GM19035 (cell line): ENCODE data around the gene MYO7A.

Experiments
- ATAC-seq: cut with Tn5 transposase; IDR thresholded peaks from one replicate; pipeline ENCODE4 v1.9.1; 2021; ENCODE audit not compliant: unreplicated experiment

MYO7A gene

DNA sequence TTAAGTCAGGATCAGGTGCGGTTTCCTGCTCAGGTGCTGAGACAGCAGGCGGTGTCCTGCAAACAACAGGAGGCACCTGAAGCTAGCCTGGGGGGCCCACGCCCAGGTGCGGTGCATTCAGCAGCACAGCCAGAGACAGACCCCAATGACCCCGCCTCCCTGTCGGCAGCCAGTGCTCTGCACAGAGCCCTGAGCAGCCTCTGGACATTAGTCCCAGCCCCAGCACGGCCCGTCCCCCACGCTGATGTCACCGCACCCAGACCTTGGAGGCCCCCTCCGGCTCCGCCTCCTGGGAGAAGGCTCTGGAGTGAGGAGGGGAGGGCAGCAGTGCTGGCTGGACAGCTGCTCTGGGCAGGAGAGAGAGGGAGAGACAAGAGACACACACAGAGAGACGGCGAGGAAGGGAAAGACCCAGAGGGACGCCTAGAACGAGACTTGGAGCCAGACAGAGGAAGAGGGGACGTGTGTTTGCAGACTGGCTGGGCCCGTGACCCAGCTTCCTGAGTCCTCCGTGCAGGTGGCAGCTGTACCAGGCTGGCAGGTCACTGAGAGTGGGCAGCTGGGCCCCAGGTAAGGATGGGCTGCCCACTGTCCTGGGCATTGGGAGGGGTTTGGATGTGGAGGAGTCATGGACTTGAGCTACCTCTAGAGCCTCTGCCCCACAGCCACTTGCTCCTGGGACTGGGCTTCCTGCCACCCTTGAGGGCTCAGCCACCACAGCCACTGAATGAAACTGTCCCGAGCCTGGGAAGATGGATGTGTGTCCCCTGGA lies at the start of gene MYO7A:
Gene MYO7A, plus strand, starts transcription at position 327 of the 772 bp plus-strand sequence. CDS start 2,389 bp downstream, outside the sequence.
- no peak for ATAC-seq

DNA sequence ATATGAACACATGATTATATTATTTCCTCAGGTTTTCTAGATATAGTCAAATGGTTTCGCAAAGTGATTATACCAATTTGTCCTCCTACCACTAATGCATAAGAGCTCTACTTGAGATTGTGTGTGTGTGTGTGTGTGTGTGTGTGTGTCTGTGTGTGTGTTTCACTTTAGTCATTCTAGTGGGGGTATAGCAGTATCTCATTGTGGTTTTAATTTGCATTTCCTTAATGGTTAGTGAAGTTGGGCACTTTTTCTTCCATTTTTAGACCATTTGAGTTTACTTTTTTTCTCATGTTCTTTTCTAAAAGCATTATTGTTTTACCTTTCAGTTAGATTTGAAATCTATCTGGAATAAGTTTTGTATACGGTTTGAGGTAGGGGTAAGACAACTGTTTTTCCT lies 48.4 kb upstream of the MYO7A start:
- no peak for ATAC-seq

DNA sequence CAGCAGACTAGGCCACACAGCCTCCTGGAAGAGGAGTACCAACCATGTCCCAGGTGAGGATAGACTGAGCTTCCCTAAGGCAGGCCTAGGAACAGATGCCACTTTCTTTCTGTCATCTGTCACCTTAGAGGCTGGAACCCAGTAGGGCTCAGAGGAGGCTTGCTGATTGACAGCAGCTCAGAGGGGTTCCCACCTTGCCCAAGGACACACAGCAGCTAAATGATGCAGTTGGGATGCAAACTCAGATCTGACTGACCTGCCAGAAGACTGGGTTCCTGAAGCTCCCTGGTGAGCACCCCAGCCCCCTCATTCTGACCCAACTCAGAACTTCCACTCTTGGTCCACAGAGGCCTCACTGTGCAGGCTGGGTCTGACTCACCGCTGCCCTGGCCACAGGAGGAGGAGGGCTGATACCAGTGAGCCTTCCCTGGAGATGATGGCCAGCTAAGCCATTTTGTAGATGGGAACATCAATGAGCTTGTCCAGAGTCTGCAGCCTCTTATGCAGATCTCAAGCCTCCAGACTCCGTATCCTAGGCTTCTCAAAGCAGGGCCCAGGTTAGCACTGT lies 47.3 kb upstream of the MYO7A start:
- no peak for ATAC-seq

DNA sequence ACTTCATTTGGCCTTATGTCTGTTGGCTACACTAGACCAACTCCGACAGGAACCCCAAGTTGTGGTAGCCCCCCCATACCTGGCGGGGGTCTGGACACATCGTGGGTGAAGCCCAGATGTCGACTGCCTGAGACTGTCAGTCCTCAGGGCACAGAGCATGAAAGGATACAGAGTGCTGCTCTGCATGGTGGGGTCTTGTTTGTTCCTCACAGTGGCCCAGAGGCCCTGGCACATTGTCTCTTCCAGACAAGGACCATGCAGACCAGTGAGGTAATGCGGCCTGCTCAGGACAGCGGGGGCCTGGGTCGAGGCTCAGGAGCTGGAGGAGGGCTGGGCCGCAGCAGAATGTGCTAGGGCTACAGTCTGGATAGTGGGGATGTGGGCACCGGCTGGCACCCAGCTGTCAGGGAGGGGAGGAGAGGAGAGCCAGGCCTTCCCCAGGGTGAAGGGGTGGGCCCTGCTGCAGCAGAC lies 46.6 kb upstream of the MYO7A start:
- ATAC-seq, result no peak

DNA sequence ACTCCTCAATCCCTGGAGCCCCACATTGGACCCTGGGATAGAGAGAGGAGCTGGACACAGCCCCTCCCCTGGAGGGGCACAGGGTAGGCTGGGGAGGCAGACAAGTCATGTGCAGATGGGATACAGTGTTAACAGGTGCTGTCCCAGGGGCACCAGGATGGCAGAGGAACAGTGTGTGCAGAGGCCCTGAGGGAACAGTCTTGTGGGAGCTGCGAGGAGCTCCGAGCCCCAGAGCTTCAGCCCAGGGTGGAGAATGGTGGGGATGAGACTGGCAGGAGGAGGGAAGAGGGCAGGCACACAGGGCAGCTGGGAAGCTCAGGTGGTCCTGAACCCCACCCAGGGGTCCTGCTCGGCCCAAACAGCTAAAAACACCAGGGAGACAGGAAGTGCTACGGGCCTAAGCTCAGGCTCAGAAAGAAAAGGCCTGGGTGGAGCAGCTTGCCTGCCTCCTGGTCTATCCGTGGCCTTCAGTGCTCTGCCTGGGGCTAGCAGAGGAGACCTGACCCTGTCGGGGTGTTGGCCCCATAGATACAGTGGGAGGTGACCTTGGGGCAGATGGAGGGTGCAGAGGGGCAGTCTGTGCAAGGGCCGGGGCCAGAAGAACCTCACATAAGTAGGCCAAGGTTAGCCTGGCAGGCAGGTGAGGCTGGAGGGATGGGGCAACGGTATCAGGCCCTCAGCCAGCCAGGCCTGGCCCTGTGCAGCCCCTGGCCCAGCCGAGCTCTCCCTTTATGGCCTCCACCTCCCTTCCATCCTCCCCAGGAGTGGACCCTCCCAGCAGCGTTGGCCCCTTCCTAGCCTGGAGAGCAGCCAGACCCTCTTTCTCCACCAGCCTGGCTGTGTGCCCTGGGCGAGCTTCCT lies 45.8 kb upstream of the MYO7A start:
- ATAC-seq, result no peak

DNA sequence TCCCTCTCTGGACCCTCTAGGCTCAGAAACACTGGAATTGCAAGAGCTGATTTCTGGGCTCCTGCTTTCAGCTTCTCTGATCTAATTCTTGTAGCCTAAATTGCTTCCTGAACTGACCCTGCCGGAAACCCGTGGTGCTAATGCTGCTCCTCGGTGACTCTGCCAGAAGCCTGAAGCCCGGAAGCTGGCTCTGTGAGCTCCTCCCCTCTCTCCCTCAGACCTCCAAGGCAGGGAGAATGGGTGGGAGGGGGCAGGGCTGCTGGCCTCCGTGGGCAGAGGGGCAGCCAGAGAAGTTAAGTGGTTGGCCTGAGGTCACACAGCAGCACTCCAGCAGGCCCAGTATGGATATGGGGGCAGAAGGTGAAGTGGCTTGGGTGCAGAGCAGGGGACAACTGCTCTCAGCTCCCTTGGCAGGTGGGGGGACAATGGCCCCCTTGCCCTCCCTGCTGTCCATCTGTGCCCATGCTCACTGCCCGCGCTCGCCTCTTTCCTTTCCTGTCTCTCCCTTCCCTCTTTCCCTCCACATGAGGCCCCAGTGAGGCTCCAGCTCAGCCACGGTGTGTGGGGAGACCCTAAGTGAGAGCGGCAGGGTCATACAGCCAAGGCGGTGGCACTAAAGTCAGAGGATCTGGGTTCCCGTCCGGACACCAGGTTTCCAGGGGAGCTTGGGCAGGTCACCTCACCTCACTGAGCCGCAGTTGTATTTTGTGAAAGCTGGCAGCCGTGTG lies 45.0 kb upstream of the MYO7A start:
- ATAC-seq, result no peak

DNA sequence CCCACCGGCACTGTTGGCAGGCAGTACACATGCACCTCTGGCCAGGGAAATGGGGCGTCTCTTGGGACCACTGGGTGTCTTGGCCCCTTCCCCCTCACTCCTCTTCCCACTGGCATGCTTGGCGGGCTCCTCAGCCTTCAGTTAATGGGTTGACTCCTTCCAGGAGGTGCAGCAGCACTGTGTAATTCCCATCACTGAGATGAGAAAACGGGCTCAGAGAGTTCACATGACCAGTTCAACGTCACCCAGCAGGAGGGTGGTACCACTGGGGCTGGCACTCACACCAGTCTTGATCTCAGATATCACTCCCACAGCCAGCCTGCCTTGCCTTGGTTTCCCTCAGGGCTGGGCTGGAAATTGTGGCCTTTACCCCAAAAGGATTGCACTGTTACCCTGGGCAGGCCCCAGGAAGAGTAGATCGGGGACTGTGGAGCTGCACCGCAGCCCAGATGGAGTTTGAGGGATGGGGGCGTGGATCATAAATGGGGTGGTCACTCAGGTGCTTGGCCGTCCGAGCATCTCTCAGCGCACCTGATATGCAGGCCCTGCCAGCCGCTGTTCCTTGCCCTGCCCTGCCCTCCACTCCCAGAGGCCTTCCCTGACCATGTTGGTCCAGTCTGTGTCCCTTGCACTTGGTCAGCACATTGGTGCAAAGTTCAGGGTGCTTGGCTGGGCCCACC lies 44.3 kb upstream of the MYO7A start:
- ATAC-seq, result no peak

DNA sequence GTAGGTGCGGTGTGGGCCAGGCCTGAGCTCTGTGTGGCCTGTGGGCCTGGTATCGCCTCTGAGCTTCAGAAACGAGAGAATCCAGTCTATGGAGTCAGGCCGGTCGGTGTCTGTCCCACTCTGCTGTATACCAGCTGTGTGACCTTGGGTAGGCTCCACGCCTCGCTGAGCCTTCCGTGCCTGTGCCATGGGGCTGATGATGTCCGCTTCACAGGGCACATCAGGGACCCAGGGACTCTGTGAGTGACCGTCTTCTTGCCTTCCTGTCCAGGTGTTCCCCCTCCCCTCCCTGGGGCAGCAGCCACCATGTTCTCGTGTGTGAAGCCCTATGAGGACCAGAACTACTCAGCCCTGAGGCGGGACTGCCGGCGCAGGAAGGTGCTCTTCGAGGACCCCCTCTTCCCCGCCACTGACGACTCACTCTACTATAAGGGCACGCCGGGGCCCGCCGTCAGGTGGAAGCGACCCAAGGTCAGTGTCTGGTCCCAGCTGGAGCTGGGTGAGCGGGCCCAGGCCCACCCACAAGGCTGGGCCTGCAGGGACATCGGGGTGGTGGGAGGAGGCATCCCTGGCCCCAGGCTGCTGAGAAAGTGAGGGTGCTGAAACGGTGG lies 43.4 kb upstream of the MYO7A start:
- ATAC-seq, result no peak

DNA sequence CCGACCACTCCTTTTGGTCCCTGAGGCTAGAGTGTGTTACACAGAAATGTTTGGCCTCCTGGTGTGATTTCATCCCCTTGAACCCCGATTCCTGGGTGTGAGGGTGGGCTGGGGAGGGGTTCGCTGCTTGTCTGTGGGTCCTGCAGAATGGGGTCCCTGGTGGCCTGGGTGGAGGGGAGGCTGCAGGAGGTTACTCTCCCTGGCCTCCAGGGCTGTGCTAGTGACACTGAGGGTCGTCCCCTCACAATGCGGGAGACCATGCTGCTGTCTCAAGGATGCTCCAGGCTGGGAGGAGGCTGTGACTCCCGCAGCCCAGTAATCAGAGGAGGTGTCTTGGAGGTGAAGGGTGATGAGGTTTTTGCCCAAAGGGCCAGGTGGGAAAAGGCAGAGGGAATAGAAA lies 42.4 kb upstream of the MYO7A start:
- ATAC-seq, result no peak

DNA sequence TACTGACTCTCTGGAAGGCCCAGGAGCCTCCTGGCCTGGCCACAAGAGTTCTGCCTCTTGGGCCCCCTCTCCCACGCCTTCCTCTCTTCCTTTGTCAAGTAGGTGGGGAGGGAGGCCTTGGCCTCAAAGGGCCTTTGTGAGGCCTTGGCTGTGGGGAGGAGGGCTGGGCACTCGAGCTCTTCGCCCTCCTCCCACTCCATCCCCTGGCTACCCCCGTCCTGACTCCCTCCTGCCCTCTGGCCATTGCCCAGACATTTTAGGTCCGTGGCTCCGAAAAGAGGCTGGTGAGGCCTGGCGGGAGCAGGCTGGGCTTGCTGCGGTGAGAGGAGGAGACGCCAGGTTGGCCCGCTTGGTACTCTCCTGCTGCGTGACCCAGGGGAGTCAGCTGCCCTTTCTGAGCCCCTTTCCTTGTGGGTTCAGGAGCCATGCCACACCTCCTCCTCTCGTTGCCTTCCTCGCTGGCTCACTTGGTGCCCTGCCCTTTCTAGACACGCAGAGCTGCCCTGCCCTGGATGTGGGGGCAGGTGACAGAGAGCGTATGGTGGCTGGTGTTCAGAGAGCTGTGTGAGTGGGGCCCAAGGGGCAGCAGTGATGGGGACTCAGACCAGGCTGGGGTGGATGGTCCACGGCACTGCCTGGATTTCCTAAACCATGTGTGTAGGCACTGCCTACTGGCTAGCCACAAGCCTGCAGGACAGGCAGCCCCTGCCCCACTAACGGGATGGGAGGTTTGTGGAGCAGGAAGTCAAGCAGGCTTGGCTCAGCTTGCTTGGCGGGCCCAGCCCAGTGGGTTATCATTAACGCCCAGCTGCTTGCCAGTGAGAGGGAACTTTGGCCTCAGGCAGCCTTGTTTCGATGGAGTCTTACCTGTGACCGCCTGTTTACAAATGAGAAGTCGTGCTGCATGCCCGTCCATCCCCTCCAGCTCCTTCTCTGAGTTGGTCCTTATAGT lies 41.2 kb upstream of the MYO7A start:
- no peak for ATAC-seq

DNA sequence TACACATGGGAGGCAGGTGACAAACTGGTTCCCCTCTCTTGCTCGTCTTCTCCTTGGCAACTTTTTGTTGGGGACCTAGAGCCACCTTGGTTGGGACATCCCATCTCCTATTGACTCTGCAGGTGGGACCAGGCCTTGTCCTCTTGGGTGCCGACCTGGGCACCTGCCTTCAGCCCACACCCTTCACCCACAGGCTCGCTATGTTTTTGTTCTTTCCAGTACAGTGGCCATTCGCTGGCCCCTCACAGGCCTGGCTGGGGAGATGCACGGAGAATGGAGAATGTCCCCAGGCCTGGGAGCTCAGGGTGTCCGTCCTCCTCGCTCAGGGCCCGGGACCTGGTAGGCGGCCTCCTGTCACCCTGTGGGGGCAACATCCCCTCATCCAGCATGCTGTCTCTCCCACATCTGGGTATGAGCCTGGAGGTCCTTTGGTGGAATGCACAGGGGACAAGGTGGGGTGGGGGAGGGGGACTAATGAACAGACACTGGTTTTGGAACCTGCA lies 40.3 kb upstream of the MYO7A start:
- no peak for ATAC-seq

DNA sequence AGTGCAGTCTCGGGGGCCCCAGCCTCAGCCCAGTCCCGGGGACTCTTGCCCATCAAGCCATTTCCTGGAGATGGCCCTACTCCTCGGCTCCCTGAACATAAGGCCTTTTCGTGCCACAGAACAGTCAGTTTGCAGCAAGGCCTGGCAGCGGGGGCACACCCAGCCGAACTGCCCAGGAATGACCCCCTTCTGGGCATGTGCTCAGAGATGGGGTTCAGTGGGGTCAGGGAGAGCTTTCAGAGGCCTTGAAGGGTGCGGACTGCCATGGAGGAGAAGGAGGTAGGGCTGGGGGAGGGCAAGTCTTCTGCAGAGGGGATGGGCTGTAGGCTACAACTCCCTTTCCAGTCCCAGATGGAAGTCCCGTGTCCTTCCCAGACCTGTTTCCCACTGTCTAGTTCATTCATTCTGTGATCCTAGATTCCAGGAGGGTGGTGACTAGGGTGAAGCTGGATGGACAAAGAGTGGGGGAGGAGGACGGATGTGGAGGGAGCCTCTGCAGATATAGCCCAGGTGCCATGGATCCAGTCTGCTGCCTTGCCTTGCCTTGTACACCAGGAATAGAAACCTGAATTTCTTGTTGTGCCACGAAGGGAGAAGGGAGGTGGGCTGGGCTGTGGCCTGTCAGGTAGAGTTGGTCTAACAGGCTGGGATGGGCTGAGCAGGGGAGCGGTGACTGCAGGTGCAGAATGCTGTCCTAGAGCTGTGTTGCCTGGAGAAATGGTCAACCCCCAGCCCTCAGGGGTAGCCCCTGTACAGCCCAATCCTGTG lies 39.6 kb upstream of the MYO7A start:
- no peak for ATAC-seq

DNA sequence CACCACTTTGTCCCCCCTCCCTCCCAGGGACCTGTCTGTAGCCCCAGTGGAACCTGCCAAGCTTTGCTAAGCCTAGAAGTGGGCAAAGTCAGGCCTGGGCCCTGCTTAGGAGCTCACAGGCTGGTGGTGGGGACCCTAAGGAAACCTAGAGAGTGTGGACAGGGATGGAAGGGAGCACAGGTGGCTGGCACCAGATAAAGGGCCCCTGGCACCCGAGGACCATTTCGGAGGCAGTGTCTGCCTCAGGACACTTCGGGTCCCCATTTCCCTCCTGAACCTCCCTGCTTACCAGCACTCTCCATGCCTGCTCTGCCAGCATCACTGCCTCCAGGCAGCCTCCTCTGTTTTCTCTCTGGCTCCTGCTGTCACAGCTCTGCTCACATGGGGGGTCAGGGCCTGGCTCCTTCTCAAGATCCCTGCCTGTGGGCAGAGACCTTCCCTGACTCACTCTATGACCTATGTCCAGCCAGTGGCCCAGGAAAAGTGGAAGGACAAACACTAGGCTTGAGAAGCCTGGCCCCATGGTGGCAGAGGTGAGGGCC lies 39.0 kb upstream of the MYO7A start:
- no peak for ATAC-seq

DNA sequence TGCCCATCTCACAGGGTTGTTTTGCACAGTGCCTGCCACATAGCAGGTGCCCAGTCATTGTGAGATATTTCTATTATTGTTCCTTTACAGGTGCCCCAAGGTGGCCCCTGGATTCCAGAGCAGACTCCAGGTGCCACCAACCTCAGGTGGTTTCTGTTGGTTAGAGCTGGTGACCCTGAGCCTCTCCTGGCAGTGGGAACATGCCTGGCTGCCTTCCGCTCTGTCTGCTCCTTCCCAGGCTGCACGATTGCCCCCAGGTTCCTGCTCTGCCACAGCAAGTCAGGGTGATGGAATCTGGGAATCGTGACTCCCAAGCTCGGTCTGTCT lies 38.0 kb upstream of the MYO7A start:
- ATAC-seq, result no peak

DNA sequence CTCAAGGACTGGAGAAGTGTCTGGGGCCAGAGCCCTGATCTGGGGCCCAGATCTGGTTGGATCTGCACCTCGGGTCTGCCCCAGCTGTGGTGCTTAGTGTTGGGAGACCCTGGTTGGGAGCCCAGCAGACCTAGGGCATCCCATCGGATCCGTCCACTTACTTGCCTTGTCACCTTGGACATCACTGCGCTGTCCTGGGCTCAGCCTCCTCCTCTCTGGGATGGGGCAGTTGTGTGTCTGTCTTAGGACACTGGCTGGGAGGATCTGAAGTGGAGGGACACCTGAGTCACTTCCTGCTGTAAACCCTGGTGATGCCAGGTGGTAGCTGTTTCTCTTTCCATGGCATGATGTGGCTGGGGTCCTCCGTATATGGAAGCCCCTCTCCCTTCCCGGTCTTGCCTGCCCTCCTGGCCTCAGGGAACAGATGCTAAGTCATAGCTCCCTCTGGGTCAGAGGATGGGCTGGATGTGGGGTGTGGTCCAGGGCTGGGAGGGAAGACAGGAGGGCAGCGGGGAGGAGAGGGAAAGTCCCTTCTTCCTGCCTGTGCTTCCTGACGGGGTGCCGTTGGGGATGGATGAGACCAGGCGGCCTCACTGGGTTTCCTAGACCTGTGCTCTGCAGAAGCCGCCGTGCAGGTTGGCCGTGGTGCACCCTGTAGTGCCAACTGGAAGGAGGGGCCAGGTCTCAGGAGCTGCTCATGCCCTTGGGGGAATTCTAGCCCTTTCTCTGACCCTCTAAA lies 37.5 kb upstream of the MYO7A start:
- ATAC-seq, result no peak

DNA sequence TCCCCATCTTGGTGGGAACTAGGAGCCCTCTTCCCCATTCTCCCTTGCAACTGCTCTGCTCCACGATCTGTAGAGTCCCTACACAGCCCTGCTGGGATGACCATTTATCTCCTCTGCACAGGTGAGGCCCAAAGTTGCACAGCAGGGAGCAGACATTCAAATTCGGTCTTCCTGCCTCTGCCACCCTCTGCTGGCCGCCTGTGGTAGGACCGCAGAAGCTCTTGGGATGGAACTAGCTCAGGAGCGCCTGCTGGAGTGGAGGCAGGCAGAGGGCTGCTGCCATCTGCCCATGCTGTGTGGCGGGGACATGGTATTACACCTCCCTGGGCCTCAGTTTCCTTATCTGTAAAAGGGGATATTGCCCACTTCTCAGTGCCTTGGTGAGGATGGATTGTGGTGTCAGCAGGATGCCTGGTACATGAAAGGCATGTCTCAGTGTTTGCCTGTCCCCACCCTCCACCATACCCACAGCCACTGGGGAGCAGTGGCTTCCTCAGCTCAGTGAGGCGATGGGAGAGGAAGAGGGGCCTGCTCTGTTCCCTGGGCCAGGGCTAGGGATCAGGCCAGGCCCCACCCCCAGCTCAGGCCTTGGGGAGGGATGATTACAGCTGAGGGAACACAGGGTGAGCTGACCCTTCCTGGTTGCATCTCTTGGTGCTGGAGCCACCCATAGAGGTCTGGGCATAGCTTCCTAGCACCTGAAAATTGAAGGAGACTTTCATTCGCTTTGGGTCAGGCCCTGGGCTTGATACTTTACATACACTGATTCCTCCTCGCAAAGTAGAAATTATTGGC lies 36.7 kb upstream of the MYO7A start:
- peak; percentile 85 for ATAC-seq
